DND-41 (cell line): ENCODE results near the gene GATM.
"Not testable (repeated sequence)": the region's sequence is repeated elsewhere in the genome, so short reads cannot be mapped to it uniquely, and the experiment has no call there.

Source experiments
- ATAC-seq: fragments of 200-7000 bp; cut with Tn5 transposase; 3 replicates; pipeline ENCODE4 v1.9.1; 2021; ENCODE audit warnings: low read depth; ENCODE audit not compliant: insufficient read depth
- DNase-seq: peaks from one replicate; pipeline ENCODE4 v3.0.0-alpha.2; 2020
- H2AFZ ChIP-seq: 2 replicates; pipeline ENCODE4 v1.6.0; 2012; ENCODE audit warnings: low read depth, low read length
- H3K27ac ChIP-seq: 2 replicates; pipeline ENCODE4 v1.5.1; 2012; ENCODE audit warnings: low read length, inconsistent platforms
- H3K27me3 ChIP-seq: fragments of 200-600 bp; sonication (generic); 2 replicates; pipeline ENCODE4 v1.6.0; 2012; ENCODE audit warnings: low read length, mild to moderate bottlenecking, inconsistent platforms; ENCODE audit not compliant: insufficient read depth, poor library complexity
- H3K36me3 ChIP-seq: 2 replicates; pipeline ENCODE4 v1.5.1; 2012; ENCODE audit warnings: low read length, inconsistent platforms; ENCODE audit not compliant: insufficient read depth
- H3K4me1 ChIP-seq: 2 replicates; pipeline ENCODE4 v1.5.1; 2012; ENCODE audit warnings: mild to moderate bottlenecking, low read length; ENCODE audit not compliant: insufficient read depth
- H3K4me2 ChIP-seq: 2 replicates; pipeline ENCODE4 v1.6.0; 2012; ENCODE audit warnings: mild to moderate bottlenecking, moderate library complexity, low read length, inconsistent platforms; ENCODE audit not compliant: insufficient read depth
- H3K4me3 ChIP-seq, 2 experiments: fragments of 200-600 bp in 1 of 2; shearing (Covaris generic) in 1 of 2; 2 replicates each; pipeline ENCODE4 v1.5.1; 2012 to 2016; ENCODE audit warnings: inconsistent platforms in 2 of 2, low read length in 2 of 2, mild to moderate bottlenecking in 2 of 2, low read depth in 1 of 2, moderate library complexity in 1 of 2
- H3K79me2 ChIP-seq: 2 replicates; pipeline ENCODE4 v1.6.0; 2012; ENCODE audit warnings: low read length, inconsistent platforms; ENCODE audit not compliant: insufficient read depth
- H3K9ac ChIP-seq: 2 replicates; pipeline ENCODE4 v1.6.0; 2012; ENCODE audit warnings: low read depth, mild to moderate bottlenecking, inconsistent platforms, low read length, moderate library complexity
- H3K9me3 ChIP-seq: 2 replicates; pipeline ENCODE4 v1.5.1; 2012; ENCODE audit warnings: low read length, moderate library complexity, mild to moderate bottlenecking, inconsistent platforms; ENCODE audit not compliant: insufficient read depth, severe bottlenecking
- H4K20me1 ChIP-seq: 2 replicates; pipeline ENCODE4 v1.6.0; 2012; ENCODE audit warnings: low read length; ENCODE audit not compliant: insufficient read depth
- EZH2 ChIP-seq: IDR thresholded peaks from 3 replicates; pipeline ENCODE4 v1.6.1; 2012; ENCODE audit warnings: borderline replicate concordance, low read depth, mild to moderate bottlenecking, moderate library complexity, low read length, inconsistent platforms; ENCODE audit not compliant: severe bottlenecking
- TF ChIP-seq, protein P1 (sequence below): IDR thresholded peaks from 2 replicates; pipeline ENCODE4 v1.5.1; 2012; ENCODE audit warnings: borderline replicate concordance, low read length, moderate library complexity, mild to moderate bottlenecking; ENCODE audit not compliant: poor library complexity, severe bottlenecking; ENCODE audit errors: extremely low read depth

Gene GATM

DNA sequence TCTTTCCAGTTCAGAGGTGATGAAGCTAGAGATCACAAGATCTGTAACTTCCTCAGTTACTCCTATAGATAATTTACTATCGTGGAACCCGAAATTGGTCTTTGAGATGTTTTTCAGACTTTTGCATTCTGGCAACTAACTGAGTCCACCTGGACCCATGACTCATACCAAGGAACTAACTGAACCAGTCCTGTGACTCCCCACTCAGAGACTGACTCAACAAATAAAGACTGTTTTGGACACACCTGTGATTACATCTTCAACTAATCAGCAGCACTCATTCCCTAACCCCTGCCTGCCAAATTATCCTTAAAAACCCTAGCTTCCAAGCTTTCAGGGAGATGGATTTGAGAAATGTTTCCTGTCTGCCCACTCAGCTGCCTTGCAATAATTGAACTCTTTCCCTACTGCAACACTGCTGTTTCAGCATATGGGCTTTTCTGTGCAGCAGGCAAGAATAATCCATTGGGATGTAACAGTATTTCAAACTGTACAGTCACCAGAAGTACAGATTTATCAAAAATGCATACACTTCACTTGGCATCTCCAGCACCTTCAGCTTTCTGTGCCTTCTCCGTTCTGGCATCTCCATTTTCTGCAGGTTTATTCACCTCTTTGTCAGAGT, 57.7 kb downstream of the GATM start:
- no peaks in the 10 kb centered on the region for H3K36me3 ChIP-seq
- no peak overlapping the region for H2AFZ ChIP-seq
- TF ChIP-seq, protein P1, sequence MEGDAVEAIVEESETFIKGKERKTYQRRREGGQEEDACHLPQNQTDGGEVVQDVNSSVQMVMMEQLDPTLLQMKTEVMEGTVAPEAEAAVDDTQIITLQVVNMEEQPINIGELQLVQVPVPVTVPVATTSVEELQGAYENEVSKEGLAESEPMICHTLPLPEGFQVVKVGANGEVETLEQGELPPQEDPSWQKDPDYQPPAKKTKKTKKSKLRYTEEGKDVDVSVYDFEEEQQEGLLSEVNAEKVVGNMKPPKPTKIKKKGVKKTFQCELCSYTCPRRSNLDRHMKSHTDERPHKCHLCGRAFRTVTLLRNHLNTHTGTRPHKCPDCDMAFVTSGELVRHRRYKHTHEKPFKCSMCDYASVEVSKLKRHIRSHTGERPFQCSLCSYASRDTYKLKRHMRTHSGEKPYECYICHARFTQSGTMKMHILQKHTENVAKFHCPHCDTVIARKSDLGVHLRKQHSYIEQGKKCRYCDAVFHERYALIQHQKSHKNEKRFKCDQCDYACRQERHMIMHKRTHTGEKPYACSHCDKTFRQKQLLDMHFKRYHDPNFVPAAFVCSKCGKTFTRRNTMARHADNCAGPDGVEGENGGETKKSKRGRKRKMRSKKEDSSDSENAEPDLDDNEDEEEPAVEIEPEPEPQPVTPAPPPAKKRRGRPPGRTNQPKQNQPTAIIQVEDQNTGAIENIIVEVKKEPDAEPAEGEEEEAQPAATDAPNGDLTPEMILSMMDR = no peak
- no peak for TF ChIP-seq EZH2
- no peaks in the 10 kb centered on the region for H3K9me3 ChIP-seq
- H3K27ac ChIP-seq = no peak overlapping the region
- no peaks in the 10 kb centered on the region for H4K20me1 ChIP-seq
- H3K9ac ChIP-seq = no peak overlapping the region
- no peak overlapping the region for H3K4me3 ChIP-seq
- ATAC-seq (no peak), DNase-seq (no peak)
- no peaks in the 10 kb centered on the region for H3K4me1 ChIP-seq
- H3K79me2 ChIP-seq = no peaks in the 10 kb centered on the region
- no peak overlapping the region for H3K4me2 ChIP-seq
- H3K27me3 ChIP-seq = no peaks in the 10 kb centered on the region

DNA sequence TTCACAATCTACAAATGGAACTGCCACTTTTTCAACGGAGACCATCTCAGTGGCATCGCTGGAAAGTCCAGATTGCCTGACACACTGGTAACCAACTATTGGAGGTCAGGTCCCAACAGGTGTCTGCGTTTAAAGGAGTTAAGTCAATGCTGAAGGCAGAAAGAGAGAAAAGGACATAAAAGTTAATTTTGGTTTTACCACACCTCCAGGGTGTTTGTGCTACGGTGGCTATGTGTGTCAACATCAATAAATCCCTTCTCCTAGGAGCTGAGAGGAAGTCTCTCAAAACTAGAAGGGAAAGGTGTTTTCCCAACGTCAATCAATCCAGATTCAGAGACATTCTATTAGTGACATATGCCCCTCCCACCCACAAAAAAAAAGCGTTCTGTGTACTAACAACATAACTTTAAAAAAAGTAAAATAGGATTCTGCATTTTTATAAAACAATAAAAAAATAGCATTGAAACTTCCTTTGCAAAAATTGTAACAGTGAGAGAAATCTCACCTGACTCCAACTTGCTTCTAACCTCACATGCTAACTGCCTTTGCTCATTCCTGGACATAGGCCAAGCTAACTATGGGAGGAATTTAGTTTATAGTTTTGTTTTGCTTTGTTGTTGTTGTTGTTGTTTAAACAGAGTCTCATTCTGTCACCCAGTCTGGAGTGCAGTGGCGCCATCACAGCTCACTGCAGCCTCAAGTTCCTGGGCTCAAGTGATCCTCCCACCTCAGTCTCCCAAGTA, 58.7 kb downstream of the GATM start:
- TF ChIP-seq EZH2 = no peak
- H3K79me2 ChIP-seq = no peaks in the 10 kb centered on the region
- no peaks in the 10 kb centered on the region for H4K20me1 ChIP-seq
- no peak overlapping the region for H3K4me2 ChIP-seq
- H3K9ac ChIP-seq = no peak overlapping the region
- DNase-seq = no peak
- H3K27ac ChIP-seq = no peak overlapping the region
- no peaks in the 10 kb centered on the region for H3K9me3 ChIP-seq
- H3K4me3 ChIP-seq = no peak overlapping the region
- ATAC-seq = no peak
- no peaks in the 10 kb centered on the region for H3K27me3 ChIP-seq
- no peaks in the 10 kb centered on the region for H3K36me3 ChIP-seq
- H2AFZ ChIP-seq = no peak overlapping the region
- no peaks in the 10 kb centered on the region for H3K4me1 ChIP-seq

DNA sequence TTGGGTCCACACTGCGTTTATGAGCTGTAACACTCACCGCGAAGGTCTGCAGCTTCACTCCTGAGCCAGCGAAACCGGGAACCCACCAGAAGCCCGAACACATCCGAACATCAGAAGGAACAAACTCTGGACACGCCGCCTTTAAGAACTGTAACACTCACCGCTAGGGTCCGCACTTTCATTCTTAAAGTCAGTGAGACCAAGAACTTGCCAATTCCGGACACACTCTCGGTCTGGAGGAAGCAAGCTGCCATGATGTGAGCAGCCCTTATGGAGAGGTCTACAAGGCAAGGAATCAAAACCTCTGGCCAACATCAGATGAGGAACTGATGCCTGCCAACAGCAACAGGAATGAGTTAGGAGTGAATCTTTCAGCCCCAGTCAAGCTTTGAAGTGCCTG, 63.4 kb downstream of the GATM start:
- no peak overlapping the region for H2AFZ ChIP-seq
- no peaks in the 10 kb centered on the region for H3K79me2 ChIP-seq
- TF ChIP-seq EZH2 = no peak
- TF ChIP-seq, protein P1 = no peak
- DNase-seq = no peak
- no peak overlapping the region for H3K4me3 ChIP-seq
- no peaks in the 10 kb centered on the region for H4K20me1 ChIP-seq
- ATAC-seq = no peak
- H3K4me1 ChIP-seq = no peaks in the 10 kb centered on the region
- H3K9ac ChIP-seq = no peak overlapping the region
- no peak overlapping the region for H3K4me2 ChIP-seq
- no peaks in the 10 kb centered on the region for H3K27me3 ChIP-seq
- no peaks in the 10 kb centered on the region for H3K36me3 ChIP-seq
- no peaks in the 10 kb centered on the region for H3K9me3 ChIP-seq
- no peak overlapping the region for H3K27ac ChIP-seq

DNA sequence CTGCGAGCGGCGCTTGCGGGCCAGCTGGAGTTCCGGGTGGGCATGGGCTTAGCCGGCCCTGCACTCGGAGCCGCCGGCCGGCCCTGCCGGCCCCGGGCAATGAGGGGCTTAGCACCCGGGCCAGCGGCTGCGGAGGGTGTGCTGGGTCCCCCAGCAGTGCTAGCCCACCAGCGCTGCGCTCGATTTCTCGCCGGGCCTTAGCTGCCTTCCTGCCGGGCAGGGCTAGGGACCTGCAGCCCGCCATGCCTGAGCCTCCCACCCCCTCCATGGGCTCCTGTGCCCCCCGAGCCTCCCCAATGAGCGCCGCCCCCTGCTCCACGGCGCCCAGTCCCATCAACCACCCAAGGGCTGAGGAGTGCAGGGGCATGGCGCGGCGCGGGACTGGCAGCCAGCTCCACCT, 64.2 kb downstream of the GATM start:
- not testable (repeated sequence) for H3K4me1 ChIP-seq, ATAC-seq, H3K4me3 ChIP-seq, H3K27me3 ChIP-seq, H3K4me2 ChIP-seq, H3K36me3 ChIP-seq, DNase-seq, H3K9me3 ChIP-seq, H3K27ac ChIP-seq, H4K20me1 ChIP-seq, H2AFZ ChIP-seq, H3K9ac ChIP-seq, H3K79me2 ChIP-seq
